Esophagus squamous epithelium (tissue), 5 donors: ENCODE measurements around the gene PCDHGC3. TPM values are rescaled to one million over a fixed set of nuclear protein-coding genes. Genes with fewer than 3 reads are reported as not detected.

Source experiments
- DNase-seq: peaks from one replicate; lab custom pipeline; 2025; lab: John Stamatoyannopoulos, UW
- H3K27ac ChIP-seq, 4 donors: fragments of 200-600 bp; sonication (generic); one replicate each; pipeline ENCODE4 v1.5.1; 2016 to 2019; ENCODE audit warnings: mild to moderate bottlenecking in 1 of 4
- H3K27me3 ChIP-seq, 4 donors: fragments of 200-600 bp; sonication (generic); 1 replicate in 3 of 4; 2 replicates in 1 of 4; pipeline versions ENCODE4 v1.5.1 to v1.6.0; 2017 to 2021; ENCODE audit warnings: antibody characterized with exemption in 1 of 4
- H3K36me3 ChIP-seq, 3 donors: fragments of 200-600 bp; sonication (generic); one replicate each; pipeline ENCODE4 v1.5.1; 2016 to 2019
- H3K4me1 ChIP-seq, 3 donors: fragments of 200-600 bp; sonication (generic); one replicate each; pipeline ENCODE4 v1.5.1; 2017 to 2019
- H3K4me3 ChIP-seq, 4 donors: fragments of 200-600 bp; sonication (generic); 1 replicate in 3 of 4; 2 replicates in 1 of 4; pipeline ENCODE4 v1.5.1; 2016 to 2019; ENCODE audit warnings: mild to moderate bottlenecking in 2 of 4, moderate library complexity in 1 of 4
- H3K9me3 ChIP-seq, 3 donors: fragments of 200-600 bp; sonication (generic); one replicate each; pipeline ENCODE4 v1.5.1; 2016 to 2019
- CTCF ChIP-seq, 6 experiments: fragments of 450-650 bp in 4 of 6; fragments of 200-600 bp in 2 of 6; sonication (generic) in 2 of 6; IDR thresholded peaks; one replicate each; pipeline ENCODE4 v1.5.1; 2016 to 2019; ENCODE audit warnings: antibody characterized with exemption in 6 of 6, mild to moderate bottlenecking in 4 of 6, moderate library complexity in 4 of 6
- POLR2A ChIP-seq, 4 donors: fragments of 450-650 bp; IDR thresholded peaks; one replicate each; pipeline ENCODE4 v1.6.1; 2017; ENCODE audit warnings: antibody characterized with exemption in 4 of 4, mild to moderate bottlenecking in 4 of 4, moderate library complexity in 3 of 4
- WGBS, 2 donors: methylation state at CpG; one replicate each; pipeline ENCODE4 v1.1.5; 2018; 5-methylcytosine and 5-hydroxymethylcytosine counted together
- intact Hi-C: fragments of 100-400 bp; cut with DNase I; formaldehyde crosslinking; loops from one replicate; pipeline ENCODE4 v1.15.0; 2022
- total RNA-seq, 4 donors: library from RNA; depleted of rRNA; stranded (reverse); fragments of >200 nt; gene quantifications; one replicate each; pipeline ENCODE4 v1.1.0, GENCODE V29; 2016
- donor health status: DM: yes; HTN: yes; CAD: no.

Gene PCDHGC3
- total RNA-seq, 4 donors from 2014 or later = 36.6 to 52.5 (median 38.6) TPM

- DNase-seq = no peak
- Histone ChIP-seq H3K27ac (peak overlapping the region in 3 of 4 donors; percentile 59 to 95 (median 94)), H3K4me1 (peaks cover 37 to 99% (median 79%) of the 10 kb centered on the region in 3 donors), H3K27me3 (no peaks in the 10 kb centered on the region), H3K4me3 (no peak overlapping the region), H3K9me3 (no peaks in the 10 kb centered on the region), H3K36me3 (peaks cover 0 to 46% (median 8%) of the 10 kb centered on the region in 3 donors)
- TF ChIP-seq POLR2A (IDR thresholded peaks at IDR 0.05) = no peak
- intact Hi-C loops = no loop called here
- 95% methylated on average over 4 of the region's 8 CpGs; no CpG with 5 or more reads in 1 of the 2 donors for WGBS, 2 donors
These were observed 40.9 kb downstream of the PCDHGC3 start for GRCh38 chr5:141516672-141517025.

GRCh38 chr5:141517312-141517711 lies 41.5 kb downstream of the PCDHGC3 start:
- no peak for DNase-seq
- Histone ChIP-seq H3K4me1 (peaks cover 41 to 100% (median 85%) of the 10 kb centered on the region in 3 donors), H3K27me3 (no peaks in the 10 kb centered on the region), H3K27ac (peak overlapping the region in 3 of 4 donors; percentile 54 to 95 (median 93)), H3K9me3 (no peaks in the 10 kb centered on the region), H3K36me3 (peaks cover 0 to 45% (median 8%) of the 10 kb centered on the region in 3 donors), H3K4me3 (no peak overlapping the region)
- intact Hi-C loops = no loop called here
- no peak for TF ChIP-seq POLR2A (IDR thresholded peaks at IDR 0.05)
- no peak for TF ChIP-seq CTCF (IDR thresholded peaks at IDR 0.05)
- 87 to 92% methylated on average over 6 to 7 of the region's 8 CpGs for WGBS, 2 donors

- WGBS, 2 donors = 80 to 82% methylated on average over 11 of the region's 11 CpGs
- Histone ChIP-seq H3K27me3 (no peaks in the 10 kb centered on the region), H3K4me1 (peaks cover 35 to 100% (median 91%) of the 10 kb centered on the region in 3 donors), H3K9me3 (no peaks in the 10 kb centered on the region), H3K4me3 (no peak overlapping the region), H3K27ac (peak overlapping the region; percentile 54 to 95 (median 88)), H3K36me3 (peaks cover 0 to 52% (median 8%) of the 10 kb centered on the region in 3 donors)
- no peak for TF ChIP-seq POLR2A (IDR thresholded peaks at IDR 0.05)
- TF ChIP-seq CTCF (IDR thresholded peaks at IDR 0.05) = no peak
- intact Hi-C loops = no loop called here
- DNase-seq = no peak
These were observed 42.3 kb downstream of the PCDHGC3 start for GRCh38 chr5:141517880-141518617.

GRCh38 chr5:141518618-141519015 lies 42.9 kb downstream of the PCDHGC3 start:
- H3K4me3 ChIP-seq = no peak overlapping the region
- TF ChIP-seq CTCF (IDR thresholded peaks at IDR 0.05) = no peak
- TF ChIP-seq POLR2A (IDR thresholded peaks at IDR 0.05) = no peak
- no peaks in the 10 kb centered on the region for H3K27me3 ChIP-seq
- no peaks in the 10 kb centered on the region for H3K9me3 ChIP-seq
- DNase-seq = no peak
- H3K36me3 ChIP-seq = peaks cover 0 to 58% (median 8%) of the 10 kb centered on the region in 3 donors
- peaks cover 32 to 99% (median 85%) of the 10 kb centered on the region in 3 donors for H3K4me1 ChIP-seq
- intact Hi-C loops = no loop called here
- WGBS, 2 donors = 63 to 100% methylated on average over 1 of the region's 1 CpG
- peak overlapping the region; percentile 30 to 95 (median 88) for H3K27ac ChIP-seq

GRCh38 chr5:141519605-141520565 lies 44.1 kb downstream of the PCDHGC3 start:
- H3K27ac ChIP-seq = peak overlapping the region; percentile 83 to 95 (median 90)
- H3K36me3 ChIP-seq = peaks cover 0 to 65% (median 11%) of the 10 kb centered on the region in 3 donors
- no peak for TF ChIP-seq POLR2A (IDR thresholded peaks at IDR 0.05)
- no peak for TF ChIP-seq CTCF (IDR thresholded peaks at IDR 0.05)
- peaks cover 20 to 99% (median 80%) of the 10 kb centered on the region in 3 donors for H3K4me1 ChIP-seq
- intact Hi-C loops = loop anchor here (5.0 to 10.0 kb wide), 2 partner anchors 37 to 105 kb away; partner anchors contain the start of genes PCDHGA10 and PCDHGB7
- no peaks in the 10 kb centered on the region for H3K27me3 ChIP-seq
- H3K9me3 ChIP-seq = no peaks in the 10 kb centered on the region
- no peak for DNase-seq
- no peak overlapping the region for H3K4me3 ChIP-seq
- 64 to 69% methylated on average over 3 of the region's 3 CpGs for WGBS, 2 donors
